IMR-90 (cell line): ENCODE measurements around the gene FGF12. TPM values are rescaled to one million over a fixed set of nuclear protein-coding genes. Genes with fewer than 3 reads are reported as not detected.

ENCODE experiments used
- ATAC-seq: fragments of 200-7000 bp; cut with Tn5 transposase; 2 replicates; pipeline ENCODE4 v1.9.1; 2020; ENCODE audit warnings: low read depth, mild to moderate bottlenecking, moderate library complexity
- BruUV-seq: library from RNA; stranded (reverse); fragments of 400-500 nt; replicated peaks from 2 replicates; lab custom pipeline; 2021; lab: Mats Ljungman, UMichigan
- CTCF ChIA-PET: fragments of 300-600 bp; formaldehyde crosslinking; extraction: SDS; loops from one replicate; lab custom pipeline; 2021; ENCODE audit warnings: antibody characterized with exemption; lab: Yijun Ruan, JAX
- POLR2A ChIA-PET: fragments of 300-600 bp; sonication (Branson Sonifier 250); formaldehyde crosslinking; loops from one replicate; lab custom pipeline; 2022; ENCODE audit warnings: antibody characterized with exemption; ENCODE audit not compliant: unreplicated experiment; lab: Charles Lee
- DNase-seq: peaks from one replicate; pipeline ENCODE4 v3.0.0; 2013
- H2AFZ ChIP-seq: replicated peaks from 2 replicates; pipeline ENCODE3; 2013; ENCODE audit warnings: low read length, mild to moderate bottlenecking; ENCODE audit not compliant: poor library complexity
- H2AK5ac ChIP-seq: 2 replicates; pipeline ENCODE4 v1.6.1; 2013; ENCODE audit warnings: low read depth, low read length, inconsistent platforms
- H2AK9ac ChIP-seq: replicated peaks from 2 replicates; pipeline ENCODE3; 2013; ENCODE audit warnings: mild to moderate bottlenecking, low read depth, low read length, moderate library complexity; ENCODE audit not compliant: poor library complexity
- H2BK120ac ChIP-seq: 2 replicates; pipeline ENCODE4 v1.6.1; 2013; ENCODE audit warnings: low read depth, low read length, inconsistent platforms
- H2BK15ac ChIP-seq: 3 replicates; pipeline ENCODE4 v1.6.1; 2013; ENCODE audit warnings: low read depth, low read length, inconsistent platforms
- H2BK20ac ChIP-seq: 2 replicates; pipeline ENCODE4 v1.6.1; 2013; ENCODE audit warnings: low read depth, mild to moderate bottlenecking, inconsistent platforms, low read length, moderate library complexity
- H2BK5ac ChIP-seq: 2 replicates; pipeline ENCODE4 v1.6.1; 2013; ENCODE audit warnings: mild to moderate bottlenecking, low read depth, low read length, inconsistent platforms; ENCODE audit not compliant: poor library complexity, severe bottlenecking
- H3K14ac ChIP-seq: replicated peaks from 2 replicates; pipeline ENCODE4 v1.6.1; 2013; ENCODE audit warnings: low read depth, low read length, inconsistent platforms
- H3K18ac ChIP-seq: 2 replicates; pipeline ENCODE4 v1.6.1; 2013; ENCODE audit warnings: low read depth, low read length, control low read depth
- H3K23ac ChIP-seq: 2 replicates; pipeline ENCODE4 v1.6.1; 2013; ENCODE audit warnings: low read depth, low read length, inconsistent platforms
- H3K27ac ChIP-seq: 2 replicates; pipeline ENCODE4 v1.5.1; 2013; ENCODE audit warnings: mild to moderate bottlenecking, control low read depth, low read length; ENCODE audit not compliant: insufficient read depth
- H3K27me3 ChIP-seq: 2 replicates; pipeline ENCODE4 v1.6.1; 2013; ENCODE audit warnings: low read length; ENCODE audit not compliant: control insufficient read depth, insufficient read depth
- H3K36me3 ChIP-seq: 2 replicates; pipeline ENCODE4 v1.6.1; 2013; ENCODE audit warnings: low read length, mixed read lengths; ENCODE audit not compliant: control insufficient read depth, insufficient read depth
- H3K4ac ChIP-seq: 2 replicates; pipeline ENCODE4 v1.6.1; 2013; ENCODE audit warnings: low read depth, low read length, inconsistent platforms
- H3K4me1 ChIP-seq: 2 replicates; pipeline ENCODE4 v1.6.1; 2013; ENCODE audit warnings: low read length, mixed read lengths; ENCODE audit not compliant: control insufficient read depth, insufficient read depth
- H3K4me2 ChIP-seq: 2 replicates; pipeline ENCODE4 v1.6.1; 2013; ENCODE audit warnings: low read depth, mild to moderate bottlenecking, control low read depth, low read length, moderate library complexity
- H3K4me3 ChIP-seq: 2 replicates; pipeline ENCODE4 v1.5.1; 2013; ENCODE audit warnings: low read depth, mild to moderate bottlenecking, control low read depth, low read length, moderate library complexity; ENCODE audit not compliant: insufficient read depth
- H3K56ac ChIP-seq: 2 replicates; pipeline ENCODE4 v1.6.1; 2013; ENCODE audit warnings: low read length, inconsistent platforms; ENCODE audit not compliant: insufficient read depth; ENCODE audit errors: extremely low read depth
- H3K79me1 ChIP-seq, 2 experiments: 2 replicates each; pipeline ENCODE4 v1.6.1; 2013; ENCODE audit warnings: low read length in 2 of 2, inconsistent platforms in 1 of 2, low read depth in 1 of 2
- H3K9ac ChIP-seq: 2 replicates; pipeline ENCODE4 v1.6.1; 2013; ENCODE audit warnings: low read depth, low read length, control low read depth
- H3K9me1 ChIP-seq: 2 replicates; pipeline ENCODE4 v1.6.1; 2013; ENCODE audit warnings: low read length, inconsistent platforms; ENCODE audit not compliant: insufficient read depth
- H3K9me3 ChIP-seq: 2 replicates; pipeline ENCODE4 v1.6.1; 2013; ENCODE audit warnings: low read length; ENCODE audit not compliant: control insufficient read depth, insufficient read depth
- H4K20me1 ChIP-seq: 2 replicates; pipeline ENCODE4 v1.6.1; 2013; ENCODE audit warnings: low read length, inconsistent platforms; ENCODE audit not compliant: insufficient read depth
- H4K5ac ChIP-seq: 2 replicates; pipeline ENCODE4 v1.6.1; 2013; ENCODE audit warnings: mild to moderate bottlenecking, low read depth, low read length, control low read depth
- H4K8ac ChIP-seq, 2 experiments: 2 replicates each; pipeline ENCODE4 v1.6.1; 2013; ENCODE audit warnings: low read depth in 2 of 2, low read length in 2 of 2, control low read depth in 1 of 2, inconsistent platforms in 1 of 2
- H4K91ac ChIP-seq: 2 replicates; pipeline ENCODE4 v1.6.1; 2013; ENCODE audit warnings: low read depth, low read length, inconsistent platforms; ENCODE audit not compliant: insufficient read depth
- BHLHE40 ChIP-seq: fragments of 150-350 bp; IDR thresholded peaks from 2 replicates; pipeline ENCODE4 v1.6.1; 2016; ENCODE audit warnings: mild to moderate bottlenecking, low read depth, low read length
- CEBPB ChIP-seq: IDR thresholded peaks from 2 replicates; pipeline ENCODE4 v1.6.1; 2012; ENCODE audit warnings: low read depth, low read length, improper control_type of control experiment
- CHD1 ChIP-seq: IDR thresholded peaks from 2 replicates; pipeline ENCODE4 v1.6.1; 2012; ENCODE audit warnings: low read depth, low read length, improper control_type of control experiment
- CTCF ChIP-seq: conservative IDR thresholded peaks from 2 replicates; pipeline ENCODE4 v1.5.1; 2012; ENCODE audit warnings: mild to moderate bottlenecking, low read depth, low read length, improper control_type of control experiment
- ELK1 ChIP-seq: fragments of 150-350 bp; IDR thresholded peaks from 2 replicates; pipeline ENCODE4 v1.6.1; 2016; ENCODE audit warnings: low read depth, mild to moderate bottlenecking, low read length, moderate library complexity, borderline replicate concordance
- FOS ChIP-seq: fragments of 150-350 bp; IDR thresholded peaks from 2 replicates; pipeline ENCODE4 v1.6.1; 2016; ENCODE audit warnings: low read depth, low read length
- MAFK ChIP-seq: IDR thresholded peaks from 2 replicates; pipeline ENCODE4 v1.6.1; 2012; ENCODE audit warnings: low read depth, low read length, improper control_type of control experiment
- MAZ ChIP-seq: IDR thresholded peaks from 2 replicates; pipeline ENCODE4 v1.6.1; 2012; ENCODE audit warnings: low read depth, mild to moderate bottlenecking, low read length, improper control_type of control experiment, moderate library complexity, borderline replicate concordance
- MXI1 ChIP-seq: IDR thresholded peaks from 2 replicates; pipeline ENCODE4 v1.6.1; 2012; ENCODE audit warnings: low read depth, mild to moderate bottlenecking, low read length, moderate library complexity, borderline replicate concordance
- NFE2L2 ChIP-seq: fragments of 150-350 bp; IDR thresholded peaks from 2 replicates; pipeline ENCODE4 v1.6.1; 2016; ENCODE audit warnings: low read depth, mild to moderate bottlenecking, low read length
- POLR2A ChIP-seq: IDR thresholded peaks from 2 replicates; pipeline ENCODE4 v1.6.1; 2012; ENCODE audit warnings: mild to moderate bottlenecking, low read depth, low read length
- RAD21 ChIP-seq: IDR thresholded peaks from 2 replicates; pipeline ENCODE4 v1.6.1; 2012; ENCODE audit warnings: low read length, improper control_type of control experiment
- RCOR1 ChIP-seq: IDR thresholded peaks from 2 replicates; pipeline ENCODE4 v1.6.1; 2012; ENCODE audit warnings: mild to moderate bottlenecking, low read length, improper control_type of control experiment; ENCODE audit not compliant: insufficient replicate concordance
- RFX5 ChIP-seq: IDR thresholded peaks from 2 replicates; pipeline ENCODE4 v1.8.0; 2012; ENCODE audit warnings: low read depth, mild to moderate bottlenecking, low read length, moderate library complexity
- SMC3 ChIP-seq: fragments of 150-350 bp; IDR thresholded peaks from 2 replicates; pipeline ENCODE4 v1.6.1; 2016; ENCODE audit warnings: low read depth, mild to moderate bottlenecking, antibody characterized with exemption, low read length, moderate library complexity
- USF2 ChIP-seq: fragments of 150-350 bp; IDR thresholded peaks from 2 replicates; pipeline ENCODE4 v1.6.1; 2017; ENCODE audit warnings: mild to moderate bottlenecking, antibody characterized with exemption, low read length, low read depth
- WGBS, 2 experiments: methylation state at CpG; one replicate each; pipeline versions ENCODE4 v1.1.5 to v1.1.7; 2013; ENCODE audit warnings: missing lambda C conversion rate in 2 of 2; ENCODE audit not compliant: insufficient read length in 1 of 2; ENCODE audit errors: extremely low coverage in 2 of 2; 5-methylcytosine and 5-hydroxymethylcytosine counted together
- dilution Hi-C: fragments of 300-500 bp; cut with HindIII; formaldehyde crosslinking; loops from one replicate; pipeline ENCODE4 v1.14.3; 2018; ENCODE audit warnings: low sequenced_read_pairs; ENCODE audit not compliant: unreplicated experiment
- in situ Hi-C: fragments of 300-500 bp; cut with MboI; formaldehyde crosslinking; loops from 3 replicates; pipeline ENCODE4 v1.14.3; 2019; ENCODE audit warnings: low sequenced_read_pairs, inconsistent platforms, mixed read lengths
- intact Hi-C: fragments of 100-400 bp; cut with micrococcal nuclease; formaldehyde crosslinking; loops from 2 replicates; pipeline ENCODE4 v1.10.0; 2022
- polyA plus RNA-seq, 3 experiments: library from polyadenylated mRNA; depleted of rRNA; stranded (reverse); fragments of >200 nt; gene quantifications; 2 replicates each; pipeline ENCODE4 v1.2.3, GENCODE V29; 2012; ENCODE audit warnings: low replicate concordance in 1 of 3
- total RNA-seq: library from RNA; depleted of rRNA; stranded (reverse); fragments of >200 nt; gene quantifications from 2 replicates; pipeline ENCODE4 v1.2.3, GENCODE V29; 2012

The FGF12 gene
- total and polyA plus RNA-seq, 2 of the 4 experiments (the other 2 are of a cell fraction) = not detected

GRCh38 chr3:192620275-192620674 lies 107.1 kb downstream of the FGF12 start:
- ATAC-seq (no peak), DNase-seq (no peak)
- Histone ChIP-seq H3K4me2 (no peak overlapping the region), H3K79me1 (no peaks in the 10 kb centered on the region), H3K36me3 (no peaks in the 10 kb centered on the region), H3K4ac (no peak overlapping the region), H4K20me1 (no peaks in the 10 kb centered on the region), H4K91ac (no peak overlapping the region), H2AK9ac (no peak overlapping the region), H3K9ac (no peak overlapping the region), H2BK120ac (no peak overlapping the region), H3K27me3 (no peaks in the 10 kb centered on the region), H2BK15ac (no peak overlapping the region), H2AFZ (no peak overlapping the region), H3K27ac (no peak overlapping the region), H3K23ac (no peak overlapping the region), H2BK20ac (no peak overlapping the region), H3K18ac (no peak overlapping the region), H3K9me3 (peaks cover 2% of the 10 kb centered on the region; the same call in 1 of the 2 replicates), H3K14ac (no peak overlapping the region), H3K4me1 (no peaks in the 10 kb centered on the region), H3K9me1 (no peaks in the 10 kb centered on the region), H3K4me3 (no peak overlapping the region), H4K8ac (no peak overlapping the region), H2AK5ac (no peak overlapping the region), H2BK5ac (no peak overlapping the region), H3K56ac (no peak overlapping the region), H4K5ac (no peak overlapping the region)
- intact Hi-C loops (no loop called here), dilution Hi-C loops (no loop called here), in situ Hi-C loops (no loop called here)
- ChIA-PET POLR2A (no interaction called here), CTCF (no interaction called here)
- WGBS, 2 experiments = no CpG with 5 or more reads among the region's 3 CpGs
- TF ChIP-seq MAZ (no peak), ELK1 (no peak), RCOR1 (no peak), NFE2L2 (no peak), SMC3 (no peak), RAD21 (no peak), CEBPB (no peak), USF2 (no peak), POLR2A (no peak), BHLHE40 (no peak), MAFK (no peak), MXI1 (no peak), CTCF (no peak), RFX5 (no peak), CHD1 (no peak), FOS (no peak)
- BruUV-seq = no TSS peak
